HepG2 (cell line): Measurements from ENCODE around the gene MTG1. TPM values are rescaled to one million over a fixed set of nuclear protein-coding genes. Genes with fewer than 3 reads are reported as not detected.

Experiments used
- ATAC-seq: fragments of 200-7000 bp; cut with Tn5 transposase; 3 replicates; pipeline ENCODE4 v1.9.1; 2020; ENCODE audit warnings: mild to moderate bottlenecking, moderate library complexity
- BruUV-seq: library from RNA; stranded (reverse); fragments of 400-500 nt; replicated peaks from 2 replicates; lab custom pipeline; 2021; lab: Mats Ljungman, UMichigan
- CTCF ChIA-PET: fragments of 300-600 bp; formaldehyde crosslinking; extraction: SDS; loops from one replicate; lab custom pipeline; 2021; ENCODE audit warnings: low total read pairs, inconsistent platforms, low intra/inter-chr PET ratio; lab: Yijun Ruan, JAX
- POLR2A ChIA-PET: fragments of 350-600 bp; sonication (Branson Sonifier 250); formaldehyde crosslinking; loops from one replicate; lab custom pipeline; 2020; ENCODE audit warnings: antibody characterized with exemption, inconsistent platforms; lab: Yijun Ruan, JAX
- DNase-seq: peaks from one replicate; pipeline ENCODE4 v3.0.0-alpha.2; 2015; ENCODE audit warnings: low spot score
- FAIRE-seq: peaks from 3 replicates; lab custom pipeline; 2011; peaks lifted over from hg19 to GRCh38; lab: Jason Lieb, UNC
- H2AFZ ChIP-seq: one replicate; pipeline ENCODE4 v1.6.1; 2011; ENCODE audit warnings: low read length, inconsistent platforms
- H3K27ac ChIP-seq: fragments of 300-600 bp; 3 replicates; pipeline ENCODE4 v1.8.0; 2011; ENCODE audit warnings: mixed run types, mild to moderate bottlenecking, mixed read lengths, low read length, inconsistent platforms; ENCODE audit not compliant: insufficient read depth; ENCODE audit errors: extremely low read length
- H3K27me3 ChIP-seq, 2 experiments: fragments of 200-600 bp in 1 of 2; 2 replicates in 1 of 2; 3 replicates in 1 of 2; pipeline versions ENCODE4 v1.6.0 to v1.8.0; 2011; ENCODE audit warnings: low read length in 2 of 2, mild to moderate bottlenecking in 2 of 2, moderate library complexity in 2 of 2, inconsistent platforms in 1 of 2; ENCODE audit not compliant: insufficient read depth in 2 of 2, control insufficient read depth in 1 of 2
- H3K36me3 ChIP-seq, 2 experiments: fragments of 200-600 bp in 1 of 2; replicated peaks in 1 of 2; 2 replicates in 1 of 2; 3 replicates in 1 of 2; pipeline versions ENCODE4 v1.5.1 to v1.8.0; 2011; ENCODE audit warnings: low read length in 2 of 2, inconsistent platforms in 1 of 2; ENCODE audit not compliant: insufficient read depth in 2 of 2, control insufficient read depth in 1 of 2
- H3K4me1 ChIP-seq: 2 replicates; pipeline ENCODE4 v1.5.1; 2012; ENCODE audit warnings: low read length, inconsistent platforms; ENCODE audit not compliant: insufficient read depth
- H3K4me2 ChIP-seq: 2 replicates; pipeline ENCODE4 v1.6.0; 2011; ENCODE audit warnings: low read depth, low read length, inconsistent platforms
- H3K4me3 ChIP-seq, 3 experiments: fragments of 200-600 bp in 1 of 3; sonication (generic), shearing (Covaris generic) in 1 of 3; replicated peaks in 1 of 3; 2 replicates each; pipeline ENCODE4 v1.5.1; 2011 to 2016; ENCODE audit warnings: low read length in 3 of 3, inconsistent platforms in 2 of 3, low read depth in 2 of 3, mild to moderate bottlenecking in 2 of 3, control low read depth in 1 of 3, mixed read lengths in 1 of 3; ENCODE audit not compliant: insufficient read depth in 1 of 3
- H3K79me2 ChIP-seq: one replicate; pipeline ENCODE4 v1.6.1; 2011; ENCODE audit warnings: low read length, inconsistent platforms; ENCODE audit not compliant: insufficient read depth
- H3K9ac ChIP-seq: 2 replicates; pipeline ENCODE4 v1.6.0; 2011; ENCODE audit warnings: mild to moderate bottlenecking, low read depth, low read length, inconsistent platforms; ENCODE audit not compliant: insufficient read depth
- H3K9me3 ChIP-seq: 2 replicates; pipeline ENCODE4 v1.5.1; 2012; ENCODE audit warnings: mild to moderate bottlenecking, low read length
- H4K20me1 ChIP-seq: 2 replicates; pipeline ENCODE4 v1.6.0; 2011; ENCODE audit warnings: inconsistent platforms, mild to moderate bottlenecking, low read length, moderate library complexity; ENCODE audit not compliant: insufficient read depth
- DPF2 ChIP-seq: sonication (generic); formaldehyde crosslinking; IDR thresholded peaks from 2 replicates; pipeline ENCODE4 v1.4.0; 2020; ENCODE audit warnings: mild to moderate bottlenecking, low read depth, missing genetic modification reagents, borderline replicate concordance
- GABPB1 ChIP-seq: IDR thresholded peaks from 2 replicates; pipeline ENCODE4 v1.6.1; 2016; ENCODE audit warnings: mild to moderate bottlenecking, missing genetic modification reagents, moderate library complexity, missing compliant biosample characterization
- GPN1 ChIP-seq: sonication (generic); formaldehyde crosslinking; IDR thresholded peaks from 2 replicates; pipeline ENCODE4 v1.5.1; 2020; ENCODE audit warnings: missing genetic modification reagents, borderline replicate concordance
- ONECUT2 ChIP-seq: sonication (generic); formaldehyde crosslinking; IDR thresholded peaks from 2 replicates; pipeline ENCODE4 v1.4.0; 2020; ENCODE audit warnings: missing genetic modification reagents
- PRPF4 ChIP-seq: fragments of 200-400 bp; formaldehyde crosslinking; IDR thresholded peaks from 2 replicates; pipeline ENCODE4 v1.6.1; 2016; ENCODE audit warnings: low read length, low read depth; ENCODE audit not compliant: poor library complexity, severe bottlenecking
- RFX1 ChIP-seq: fragments of 450-650 bp; IDR thresholded peaks from 2 replicates; pipeline ENCODE4 v1.6.1; 2017
- SMAD1 ChIP-seq: sonication (generic); formaldehyde crosslinking; IDR thresholded peaks from 2 replicates; pipeline ENCODE4 v1.4.0; 2020; ENCODE audit warnings: missing genetic modification reagents, low read depth, mild to moderate bottlenecking, borderline replicate concordance
- TFDP2 ChIP-seq: sonication (generic); formaldehyde crosslinking; IDR thresholded peaks from 2 replicates; pipeline ENCODE4 v1.4.0; 2020; ENCODE audit warnings: missing genetic modification reagents
- ZIK1 ChIP-seq: sonication (generic); formaldehyde crosslinking; IDR thresholded peaks from 2 replicates; pipeline ENCODE4 v1.5.0; 2020; ENCODE audit warnings: mild to moderate bottlenecking, low read depth, missing genetic modification reagents, borderline replicate concordance
- ZNF251 ChIP-seq: sonication (generic); formaldehyde crosslinking; IDR thresholded peaks from 2 replicates; pipeline ENCODE4 v1.9.0; 2021; ENCODE audit warnings: mild to moderate bottlenecking, missing genetic modification reagents
- ZNF362 ChIP-seq: sonication (generic); formaldehyde crosslinking; IDR thresholded peaks from 2 replicates; pipeline ENCODE4 v1.4.0; 2020; ENCODE audit warnings: missing genetic modification reagents, mild to moderate bottlenecking, borderline replicate concordance
- ZNF589 ChIP-seq: sonication (generic); formaldehyde crosslinking; conservative IDR thresholded peaks from 2 replicates; pipeline ENCODE4 v1.8.0; 2022; ENCODE audit warnings: mild to moderate bottlenecking, moderate library complexity, missing genetic modification reagents
- ZNF772 ChIP-seq: sonication (generic); formaldehyde crosslinking; IDR thresholded peaks from 2 replicates; pipeline ENCODE4 v1.5.0; 2020; ENCODE audit warnings: mild to moderate bottlenecking, missing genetic modification reagents
- ZNF773 ChIP-seq: sonication (generic); formaldehyde crosslinking; IDR thresholded peaks from 2 replicates; pipeline ENCODE4 v1.4.0; 2020; ENCODE audit warnings: missing genetic modification reagents, borderline replicate concordance
- WGBS: methylation state at CpG from one replicate; pipeline ENCODE4 v1.1.6; 2017; ENCODE audit warnings: low lambda C conversion rate; 5-methylcytosine and 5-hydroxymethylcytosine counted together
- in situ Hi-C: cut with HindIII; loops from 2 replicates; pipeline ENCODE4 v1.10.0; 2017; ENCODE audit warnings: low pct_unique_long_range_greater_than_20kb; ENCODE audit not compliant: extremely low pct_ligation_motif_present
- intact Hi-C: fragments of 100-400 bp; cut with micrococcal nuclease; formaldehyde crosslinking; loops from one replicate; pipeline ENCODE4 v1.10.0; 2022; ENCODE audit not compliant: unreplicated experiment
- polyA plus RNA-seq, 8 experiments: library from polyadenylated mRNA; depleted of rRNA in 3 of 8; stranded (reverse) in 7 of 8; unstranded in 1 of 8; fragments of >200 nt; fragmentation: Illumina TruSeq in 4 of 8; extraction: Trizol in 4 of 8; gene quantifications; 2 replicates each; pipeline versions ENCODE4 v1.2.1 to v1.2.3, GENCODE V29; 2011 to 2016; ENCODE audit warnings: low read depth in 4 of 8, missing spikeins in 1 of 8, mixed read lengths in 1 of 8; ENCODE audit not compliant: insufficient read depth in 1 of 8
- total RNA-seq, 5 experiments: library from RNA; depleted of rRNA; stranded (reverse); fragments of >200 nt; fragmentation: Illumina TruSeq; extraction: Trizol; gene quantifications; 2 replicates each; pipeline ENCODE4 v1.2.3, GENCODE V29; 2016; ENCODE audit warnings: low read depth in 1 of 5
- TF ChIP-seq, protein P1 (sequence below): sonication (generic); formaldehyde crosslinking; IDR thresholded peaks from 2 replicates; pipeline ENCODE4 v1.9.0; 2021; ENCODE audit warnings: missing genetic modification reagents, mild to moderate bottlenecking, borderline replicate concordance
- TF ChIP-seq, protein P2 (sequence below): sonication (generic); formaldehyde crosslinking; conservative IDR thresholded peaks from 2 replicates; pipeline ENCODE4 v1.4.0; 2020; ENCODE audit warnings: missing genetic modification reagents

Gene MTG1
- total and polyA plus RNA-seq, 2 of the 13 experiments (the other 11 are each of a cell fraction or from before 2014, with no cell fraction given), result 42.0 to 103 TPM

DNA sequence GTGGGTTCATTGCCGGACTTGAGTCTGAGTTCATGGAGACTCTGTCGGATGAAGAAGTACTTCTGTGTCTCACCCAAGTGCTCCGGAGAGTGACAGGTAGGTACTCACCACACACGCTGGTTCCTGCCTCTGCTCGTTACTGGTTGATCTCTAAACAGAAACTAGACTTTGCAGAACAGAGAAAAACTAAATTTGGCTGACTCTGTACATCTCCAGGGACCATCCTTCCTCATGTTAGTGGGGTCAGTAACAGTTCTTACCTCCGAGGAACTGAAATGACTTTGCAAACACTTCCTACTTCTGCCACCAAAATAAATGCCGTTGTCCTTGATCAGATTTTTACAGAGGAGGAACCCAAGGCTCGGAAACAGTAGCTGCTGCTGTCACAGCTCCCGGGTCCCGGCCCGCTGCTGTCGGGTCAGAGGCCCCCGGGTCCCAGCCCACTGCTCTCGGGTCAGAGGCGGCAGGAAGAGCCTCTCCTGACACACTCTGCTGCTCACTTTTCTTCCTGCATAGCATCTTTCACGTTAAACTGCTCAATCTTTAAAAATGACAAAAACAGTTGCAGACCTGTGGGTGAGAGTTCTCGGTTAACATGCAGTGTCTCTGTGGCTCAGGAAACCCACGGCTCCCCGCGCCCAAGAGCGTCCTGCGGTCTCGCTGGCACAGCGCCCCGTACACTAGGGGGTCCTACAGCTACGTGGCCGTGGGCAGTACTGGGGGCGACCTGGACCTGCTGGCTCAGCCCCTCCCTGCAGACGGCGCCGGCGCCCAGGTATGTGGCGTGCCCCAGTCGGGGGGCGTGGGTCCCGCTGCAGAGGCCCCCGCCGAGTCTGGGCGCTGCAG, 4.8 kb upstream of the MTG1 start:
- Histone ChIP-seq H3K4me3 (no peak overlapping the region), H3K4me2 (no peak overlapping the region), H4K20me1 (no peaks in the 10 kb centered on the region), H3K4me1 (peaks cover 13% of the 10 kb centered on the region), H3K36me3 (no peaks in the 10 kb centered on the region), H3K9ac (no peak overlapping the region), H3K27ac (no peak overlapping the region), H2AFZ (no peak overlapping the region), H3K9me3 (no peaks in the 10 kb centered on the region), H3K79me2 (no peaks in the 10 kb centered on the region), H3K27me3 (no peaks in the 10 kb centered on the region)
- DNase-seq (no peak), ATAC-seq (no peak), FAIRE-seq (no peak)
- no peak for TF ChIP-seq RFX1
- TF ChIP-seq SMAD1 (CRISPR knock-in tag), result no peak
- no peak for TF ChIP-seq GPN1
- no peak for TF ChIP-seq ZNF362 (CRISPR knock-in tag)
- no peak for TF ChIP-seq PRPF4
- TF ChIP-seq ZNF251 (CRISPR knock-in tag), result no peak
- TF ChIP-seq ZNF772 (CRISPR knock-in tag), result no peak
- no peak for TF ChIP-seq ZNF773
- no peak for TF ChIP-seq ZNF589 (CRISPR knock-in tag)
- TF ChIP-seq TFDP2 (CRISPR knock-in tag), result no peak
- no peak for TF ChIP-seq DPF2 (CRISPR knock-in tag)
- TF ChIP-seq ONECUT2 (CRISPR knock-in tag), result no peak
- TF ChIP-seq, protein P1, sequence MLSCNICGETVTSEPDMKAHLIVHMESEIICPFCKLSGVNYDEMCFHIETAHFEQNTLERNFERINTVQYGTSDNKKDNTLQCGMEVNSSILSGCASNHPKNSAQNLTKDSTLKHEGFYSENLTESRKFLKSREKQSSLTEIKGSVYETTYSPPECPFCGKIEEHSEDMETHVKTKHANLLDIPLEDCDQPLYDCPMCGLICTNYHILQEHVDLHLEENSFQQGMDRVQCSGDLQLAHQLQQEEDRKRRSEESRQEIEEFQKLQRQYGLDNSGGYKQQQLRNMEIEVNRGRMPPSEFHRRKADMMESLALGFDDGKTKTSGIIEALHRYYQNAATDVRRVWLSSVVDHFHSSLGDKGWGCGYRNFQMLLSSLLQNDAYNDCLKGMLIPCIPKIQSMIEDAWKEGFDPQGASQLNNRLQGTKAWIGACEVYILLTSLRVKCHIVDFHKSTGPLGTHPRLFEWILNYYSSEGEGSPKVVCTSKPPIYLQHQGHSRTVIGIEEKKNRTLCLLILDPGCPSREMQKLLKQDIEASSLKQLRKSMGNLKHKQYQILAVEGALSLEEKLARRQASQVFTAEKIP (CRISPR knock-in tag), result no peak
- TF ChIP-seq, protein P2, sequence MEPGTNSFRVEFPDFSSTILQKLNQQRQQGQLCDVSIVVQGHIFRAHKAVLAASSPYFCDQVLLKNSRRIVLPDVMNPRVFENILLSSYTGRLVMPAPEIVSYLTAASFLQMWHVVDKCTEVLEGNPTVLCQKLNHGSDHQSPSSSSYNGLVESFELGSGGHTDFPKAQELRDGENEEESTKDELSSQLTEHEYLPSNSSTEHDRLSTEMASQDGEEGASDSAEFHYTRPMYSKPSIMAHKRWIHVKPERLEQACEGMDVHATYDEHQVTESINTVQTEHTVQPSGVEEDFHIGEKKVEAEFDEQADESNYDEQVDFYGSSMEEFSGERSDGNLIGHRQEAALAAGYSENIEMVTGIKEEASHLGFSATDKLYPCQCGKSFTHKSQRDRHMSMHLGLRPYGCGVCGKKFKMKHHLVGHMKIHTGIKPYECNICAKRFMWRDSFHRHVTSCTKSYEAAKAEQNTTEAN (CRISPR knock-in tag), result no peak
- no peak for TF ChIP-seq ZIK1 (CRISPR knock-in tag)
- no peak for TF ChIP-seq GABPB1 (CRISPR knock-in tag)
- 81% methylated on average over 21 of the region's 39 CpGs for WGBS
- no TSS peak for BruUV-seq
- intact Hi-C loops (no loop called here), in situ Hi-C loops (no loop called here)
- CTCF ChIA-PET, result no interaction called here
- POLR2A ChIA-PET, result no interaction called here
